Skeletal muscle tissue (tissue), 4 donors: ENCODE data around the gene AKAP10. TPM values are rescaled to one million over a fixed set of nuclear protein-coding genes. Genes with fewer than 3 reads are reported as not detected.
A peak's percentile ranks its signal among the peaks of the same experiment; 100 is the strongest.
"Not testable (repeated sequence)": the region's sequence is repeated elsewhere in the genome, so short reads cannot be mapped to it uniquely, and the experiment has no call there.

Experiments
- H3K27ac ChIP-seq: one replicate; pipeline ENCODE4 v1.7.0; 2013; ENCODE audit warnings: mild to moderate bottlenecking, low read depth, low read length, inconsistent platforms
- H3K27me3 ChIP-seq, 3 donors: one replicate each; pipeline ENCODE4 v1.7.0; 2013; ENCODE audit warnings: low read length in 3 of 3; ENCODE audit not compliant: control insufficient read depth in 3 of 3, insufficient read depth in 3 of 3
- H3K36me3 ChIP-seq, 3 donors: one replicate each; pipeline ENCODE4 v1.7.0; 2013; ENCODE audit warnings: low read length in 3 of 3; ENCODE audit not compliant: control insufficient read depth in 3 of 3, insufficient read depth in 3 of 3
- H3K4me1 ChIP-seq, 3 donors: one replicate each; pipeline ENCODE4 v1.7.0; 2013; ENCODE audit warnings: low read length in 3 of 3, mild to moderate bottlenecking in 3 of 3; ENCODE audit not compliant: control insufficient read depth in 3 of 3, insufficient read depth in 3 of 3
- H3K4me3 ChIP-seq, 3 donors: one replicate each; pipeline ENCODE4 v1.7.0; 2013; ENCODE audit warnings: low read length in 3 of 3
- H3K9ac ChIP-seq, 3 donors: one replicate each; pipeline ENCODE4 v1.7.0; 2013; ENCODE audit warnings: low read length in 3 of 3, mild to moderate bottlenecking in 3 of 3, moderate library complexity in 2 of 3, low read depth in 1 of 3
- H3K9me3 ChIP-seq, 3 donors: one replicate each; pipeline ENCODE4 v1.7.0; 2013; ENCODE audit warnings: low read length in 3 of 3; ENCODE audit not compliant: control insufficient read depth in 3 of 3
- total RNA-seq: library from RNA; depleted of rRNA; stranded (reverse); fragments of >200 nt; gene quantifications from one replicate; pipeline ENCODE4 v1.2.3, GENCODE V29; 2014
- donor health status: Osteomylitis.

Gene AKAP10, protein sequence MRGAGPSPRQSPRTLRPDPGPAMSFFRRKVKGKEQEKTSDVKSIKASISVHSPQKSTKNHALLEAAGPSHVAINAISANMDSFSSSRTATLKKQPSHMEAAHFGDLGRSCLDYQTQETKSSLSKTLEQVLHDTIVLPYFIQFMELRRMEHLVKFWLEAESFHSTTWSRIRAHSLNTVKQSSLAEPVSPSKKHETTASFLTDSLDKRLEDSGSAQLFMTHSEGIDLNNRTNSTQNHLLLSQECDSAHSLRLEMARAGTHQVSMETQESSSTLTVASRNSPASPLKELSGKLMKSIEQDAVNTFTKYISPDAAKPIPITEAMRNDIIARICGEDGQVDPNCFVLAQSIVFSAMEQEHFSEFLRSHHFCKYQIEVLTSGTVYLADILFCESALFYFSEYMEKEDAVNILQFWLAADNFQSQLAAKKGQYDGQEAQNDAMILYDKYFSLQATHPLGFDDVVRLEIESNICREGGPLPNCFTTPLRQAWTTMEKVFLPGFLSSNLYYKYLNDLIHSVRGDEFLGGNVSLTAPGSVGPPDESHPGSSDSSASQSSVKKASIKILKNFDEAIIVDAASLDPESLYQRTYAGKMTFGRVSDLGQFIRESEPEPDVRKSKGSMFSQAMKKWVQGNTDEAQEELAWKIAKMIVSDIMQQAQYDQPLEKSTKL
- 15.7 TPM for total RNA-seq

DNA sequence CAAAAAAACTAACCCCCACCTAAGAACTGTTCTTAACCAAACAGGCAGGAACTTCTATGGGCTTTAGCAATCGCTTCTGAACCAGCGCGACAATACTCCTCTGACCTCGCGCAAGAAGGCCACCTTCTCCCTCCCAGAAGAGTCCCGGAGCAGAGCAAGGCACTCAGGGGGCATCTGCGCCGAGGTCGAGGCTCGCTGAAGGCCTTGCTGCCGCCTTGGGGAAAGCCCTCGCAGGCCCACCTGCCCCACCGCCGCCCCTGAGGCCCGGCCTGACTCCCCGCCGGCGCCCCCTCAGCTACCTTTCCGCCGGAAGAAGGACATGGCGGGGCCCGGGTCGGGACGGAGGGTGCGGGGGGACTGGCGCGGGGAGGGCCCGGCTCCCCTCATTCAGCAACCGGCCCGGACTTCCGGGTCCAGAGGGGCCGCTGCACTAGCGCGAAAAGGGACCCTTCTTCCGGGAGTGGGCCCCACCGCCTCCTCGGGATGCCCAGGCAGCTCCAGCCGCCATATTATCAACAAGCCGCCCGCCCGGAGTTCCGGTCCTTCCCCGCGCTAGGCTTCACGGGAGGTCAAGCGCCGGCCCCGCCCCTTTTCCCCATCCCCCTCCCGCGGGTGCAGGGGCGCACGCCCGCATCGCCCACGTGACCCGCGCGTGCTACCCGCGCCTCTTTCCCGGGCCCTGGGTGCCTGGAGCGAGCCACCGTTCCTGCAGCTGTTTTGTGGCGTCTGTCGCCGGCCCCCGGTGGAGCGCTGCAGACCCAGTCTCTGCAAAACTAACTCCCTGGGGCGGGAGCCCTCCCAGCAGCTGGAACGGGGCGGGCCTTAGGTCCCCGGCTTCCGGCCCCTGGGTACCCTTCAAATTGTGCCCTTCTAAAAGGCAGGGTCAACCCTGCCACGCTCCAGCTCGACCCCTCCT lies at the start of gene AKAP10:
AKAP10 (minus strand) TSS at position 536 of the 916 bp plus-strand sequence; CDS start at position 387, 149 bp downstream.
- H3K9me3 ChIP-seq = no peaks in the 10 kb centered on the region
- H3K4me3 ChIP-seq = peak within 1 kb of the TSS; percentile 83 to 94 (median 93)
- peaks cover 0 to 3% (median 0%) of the 10 kb centered on the region in 3 donors for H3K36me3 ChIP-seq
- H3K27me3 ChIP-seq = no peaks in the 10 kb centered on the region
- H3K9ac ChIP-seq = peak within 1 kb of the TSS; percentile 86 to 91 (median 90)
- H3K4me1 ChIP-seq = peaks cover 9 to 21% (median 21%) of the 10 kb centered on the region in 3 donors
- peak within 1 kb of the TSS; percentile 87 for H3K27ac ChIP-seq

- Histone ChIP-seq H3K27ac (no peak overlapping the region), H3K9ac (no peak overlapping the region)
These were observed 49.3 kb upstream of the AKAP10 start for GRCh38 chr17:20026960-20027359.

DNA sequence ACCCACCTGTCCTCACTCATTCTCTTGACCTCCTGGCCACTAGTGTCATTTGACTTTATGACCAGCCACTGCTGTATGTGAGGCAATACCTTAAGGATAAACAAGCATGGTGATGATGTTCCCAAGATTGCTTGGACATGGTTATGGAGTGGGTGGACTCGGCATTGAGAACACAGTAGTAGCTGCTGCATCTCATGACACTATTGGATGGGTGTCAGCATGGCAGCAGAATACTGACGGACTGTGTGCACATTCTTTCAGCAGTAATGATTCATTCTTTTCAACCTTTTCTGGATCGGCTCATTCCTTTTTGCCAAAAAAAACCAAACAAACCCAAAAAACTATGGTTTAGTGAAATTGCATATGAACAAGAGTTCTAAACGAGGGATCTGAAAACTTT lies 45.1 kb upstream of the AKAP10 start:
- no peak overlapping the region for H3K27ac ChIP-seq
- no peaks in the 10 kb centered on the region for H3K4me1 ChIP-seq
- H3K27me3 ChIP-seq = no peaks in the 10 kb centered on the region
- no peak overlapping the region for H3K4me3 ChIP-seq
- H3K36me3 ChIP-seq = no peaks in the 10 kb centered on the region
- H3K9me3 ChIP-seq = no peaks in the 10 kb centered on the region
- H3K9ac ChIP-seq = no peak overlapping the region

More at GRCh38 chr17:20026960-20027359, 49.3 kb upstream of the AKAP10 start:
- H3K4me1 ChIP-seq = no peaks in the 10 kb centered on the region
- H3K27me3 ChIP-seq = no peaks in the 10 kb centered on the region
- no peaks in the 10 kb centered on the region for H3K9me3 ChIP-seq
- H3K4me3 ChIP-seq = no peak overlapping the region
- H3K36me3 ChIP-seq = no peaks in the 10 kb centered on the region

GRCh38 chr17:20016475-20016992 lies 38.9 kb upstream of the AKAP10 start:
- H3K27ac ChIP-seq, H3K9ac ChIP-seq, H3K4me3 ChIP-seq, H3K27me3 ChIP-seq, H3K36me3 ChIP-seq, H3K9me3 ChIP-seq, H3K4me1 ChIP-seq: not testable (repeated sequence)

- Histone ChIP-seq H3K9me3 (no peaks in the 10 kb centered on the region), H3K36me3 (no peaks in the 10 kb centered on the region), H3K4me3 (no peak overlapping the region), H3K27me3 (peaks cover 11 to 17% (median 12%) of the 10 kb centered on the region in 3 donors), H3K4me1 (peaks cover 7 to 16% (median 13%) of the 10 kb centered on the region in 3 donors), H3K27ac (no peak overlapping the region), H3K9ac (no peak overlapping the region)
These were observed 34.4 kb upstream of the AKAP10 start for GRCh38 chr17:20012017-20012536.

DNA sequence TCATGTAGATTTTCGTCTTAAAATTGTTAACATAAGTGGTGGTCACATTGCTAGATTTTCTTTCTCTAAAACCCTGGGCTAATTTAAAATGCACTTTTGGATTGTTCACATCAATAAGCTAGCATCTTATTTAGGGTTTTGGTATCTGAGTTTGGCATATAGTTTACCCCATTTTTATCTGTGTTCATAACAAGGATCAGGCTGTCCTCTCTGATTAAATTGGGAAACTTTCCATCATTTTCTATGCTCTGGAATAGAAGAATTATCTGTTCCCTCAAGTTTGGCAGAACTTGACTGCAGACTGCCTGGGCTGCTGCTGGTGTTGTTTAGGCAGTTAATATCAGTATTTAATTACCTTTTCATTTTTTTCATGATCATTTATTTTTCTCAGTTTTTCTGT lies 33.3 kb upstream of the AKAP10 start:
- no peak overlapping the region for H3K4me3 ChIP-seq
- peaks cover 11 to 17% (median 16%) of the 10 kb centered on the region in 3 donors for H3K27me3 ChIP-seq
- H3K27ac ChIP-seq = no peak overlapping the region
- H3K9ac ChIP-seq = no peak overlapping the region
- peaks cover 7 to 16% (median 13%) of the 10 kb centered on the region in 3 donors for H3K4me1 ChIP-seq
- H3K9me3 ChIP-seq = no peaks in the 10 kb centered on the region
- H3K36me3 ChIP-seq = no peaks in the 10 kb centered on the region

GRCh38 chr17:20010099-20010863 lies 32.7 kb upstream of the AKAP10 start:
- H3K9ac ChIP-seq = peak overlapping the region in 2 of 3 donors; percentile 51 to 70
- H3K4me1 ChIP-seq = peaks cover 7 to 16% (median 13%) of the 10 kb centered on the region in 3 donors
- peaks cover 11 to 17% (median 16%) of the 10 kb centered on the region in 3 donors for H3K27me3 ChIP-seq
- no peaks in the 10 kb centered on the region for H3K9me3 ChIP-seq
- no peaks in the 10 kb centered on the region for H3K36me3 ChIP-seq
- peak overlapping the region; percentile 64 for H3K27ac ChIP-seq
- peak overlapping the region; percentile 38 to 75 (median 68) for H3K4me3 ChIP-seq

DNA sequence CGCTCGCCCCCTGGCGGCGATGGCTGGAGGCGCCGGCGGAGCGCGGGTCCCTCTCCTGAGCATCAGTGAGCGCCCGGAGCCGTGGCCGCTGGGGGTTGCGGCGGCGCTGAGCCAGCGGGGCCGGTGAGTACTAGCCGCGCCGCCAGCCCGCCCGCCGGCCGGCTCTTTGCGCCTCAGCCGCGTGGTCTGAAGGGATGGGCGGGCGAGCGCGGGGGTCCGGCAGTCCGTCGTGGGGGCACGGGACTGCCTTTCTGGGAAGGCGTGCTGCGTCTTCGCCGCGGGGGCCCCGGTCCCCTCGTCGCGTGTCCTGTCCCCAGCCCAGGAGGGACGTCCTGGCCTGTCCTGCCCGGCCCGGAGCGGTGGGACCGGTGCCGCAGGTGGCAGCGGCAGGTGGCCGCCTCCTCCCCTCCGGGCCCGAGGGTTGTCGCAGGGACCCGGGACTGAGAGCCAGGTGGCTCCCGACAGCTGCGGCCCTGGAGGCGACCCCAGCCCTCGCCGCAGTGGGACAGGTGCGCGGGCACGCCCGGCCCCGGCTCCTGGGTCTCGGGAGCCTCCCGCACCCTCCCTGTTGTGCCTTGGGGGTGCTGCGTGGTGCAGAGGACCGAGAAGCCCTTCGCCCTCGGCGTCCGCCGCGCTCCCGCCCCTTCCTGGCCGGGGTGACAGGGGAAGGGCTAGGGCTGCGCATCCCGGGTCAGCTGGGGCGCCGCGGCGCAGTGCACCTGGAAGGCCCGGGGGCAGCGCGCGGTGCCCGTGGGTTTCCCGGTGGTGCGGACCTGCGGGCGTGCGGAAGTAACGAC lies 31.9 kb upstream of the AKAP10 start, which contains the start of gene SPECC1:
SPECC1 (plus strand) TSS at position 58 of the 797 bp plus-strand sequence. CDS start 87,293 bp downstream, outside the sequence.
- Histone ChIP-seq H3K27ac (peak within 1 kb of the TSS; percentile 64), H3K9ac (peak within 1 kb of the TSS; percentile 58 to 75 (median 68)), H3K27me3 (peaks cover 11 to 17% (median 16%) of the 10 kb centered on the region in 3 donors)

More for the DNA sequence above, 31.9 kb upstream of the AKAP10 start, which contains the start of gene SPECC1:
- Histone ChIP-seq H3K36me3 (no peaks in the 10 kb centered on the region), H3K9me3 (no peaks in the 10 kb centered on the region), H3K4me1 (peaks cover 7 to 16% (median 13%) of the 10 kb centered on the region in 3 donors), H3K4me3 (peak within 1 kb of the TSS; percentile 75 to 83 (median 83))
